GDM1 (cell line): Measurements from ENCODE around the gene TRPC6.
"Not testable (repeated sequence)": the region's sequence is repeated elsewhere in the genome, so short reads cannot be mapped to it uniquely, and the experiment has no call there.

Source experiments
- DNase-seq: peaks from one replicate; lab custom pipeline; 2025; lab: John Stamatoyannopoulos, UW

The TRPC6 gene

DNA sequence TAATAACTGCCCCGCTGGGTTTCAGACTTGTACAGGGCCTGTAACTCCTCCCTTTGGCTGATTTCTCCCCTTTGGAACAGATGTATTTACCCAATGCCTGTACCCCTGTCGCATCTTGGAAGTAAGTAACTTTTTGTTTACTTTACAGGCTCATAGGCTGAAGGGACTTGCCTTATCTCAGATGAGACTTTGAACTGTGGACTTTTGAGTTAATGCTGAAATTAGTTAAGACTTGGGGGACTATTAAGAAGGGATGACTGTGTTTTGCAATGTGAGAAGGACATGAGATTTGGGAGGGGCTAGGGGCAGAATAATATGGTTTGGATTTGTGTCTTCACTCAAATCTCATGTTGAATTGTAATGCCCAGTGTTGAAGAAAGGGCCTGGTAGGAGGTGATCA lies 62.0 kb downstream of the TRPC6 start:
- DNase-seq = no peak

DNA sequence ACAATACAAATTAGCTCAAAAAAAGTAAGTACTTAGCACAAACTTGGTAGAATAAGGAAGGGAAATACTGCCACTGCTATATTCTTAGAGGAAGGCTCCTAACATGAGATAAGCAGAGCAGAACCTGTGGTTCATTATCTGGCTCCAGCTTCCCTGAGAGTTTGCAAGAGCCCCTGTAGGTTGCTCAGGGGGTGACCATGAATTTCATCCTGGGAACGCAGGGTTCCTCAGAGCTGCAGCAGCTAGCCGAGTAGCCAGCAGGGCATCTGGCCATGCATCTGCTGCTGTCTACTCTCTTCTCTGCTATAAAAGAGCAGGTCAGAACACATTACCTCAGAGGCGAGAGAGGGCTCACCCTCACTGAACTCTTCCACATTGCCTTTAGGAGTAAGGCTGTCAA lies 67.3 kb downstream of the TRPC6 start:
- no peak for DNase-seq

DNA sequence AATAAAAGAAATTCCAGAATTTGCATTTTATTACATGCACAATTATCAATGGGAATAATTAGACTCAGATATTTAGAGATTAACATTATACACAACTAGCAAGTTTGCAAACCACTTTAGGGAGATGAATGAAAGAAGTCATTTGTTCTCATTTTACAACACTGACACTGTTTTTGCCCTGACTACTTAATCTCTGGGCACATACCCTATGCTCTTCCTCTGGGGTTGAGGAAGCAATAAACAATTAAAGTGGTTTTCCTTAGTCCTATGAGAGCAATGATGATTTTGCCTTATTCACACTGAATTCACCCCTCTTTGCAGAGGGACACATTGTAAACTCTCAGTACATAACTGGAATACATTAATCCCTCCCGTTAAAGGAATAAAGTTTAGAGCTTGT lies 72.7 kb downstream of the TRPC6 start:
- no peak for DNase-seq

DNA sequence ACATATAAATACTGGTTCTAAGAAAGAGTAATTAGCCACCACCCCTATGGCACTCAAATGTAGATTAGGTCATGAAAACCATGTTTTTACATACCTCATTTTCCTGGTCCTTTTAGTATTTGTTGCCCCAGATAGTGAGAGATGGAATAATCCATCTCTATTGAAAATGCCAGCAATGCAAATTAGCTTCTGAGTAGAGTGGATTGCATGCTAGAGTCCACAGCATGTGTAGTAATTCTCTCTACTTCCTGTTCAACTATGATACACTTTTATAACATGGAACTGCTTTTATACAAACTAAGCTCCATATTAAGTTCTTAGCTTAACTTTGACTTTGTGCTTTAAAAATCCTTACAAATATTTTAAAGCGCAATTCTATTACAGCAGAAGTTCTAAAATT lies 73.2 kb downstream of the TRPC6 start:
- DNase-seq = no peak

- no peak for DNase-seq
These were observed 73.9 kb downstream of the TRPC6 start for GRCh38 chr11:101509922-101510321.

DNA sequence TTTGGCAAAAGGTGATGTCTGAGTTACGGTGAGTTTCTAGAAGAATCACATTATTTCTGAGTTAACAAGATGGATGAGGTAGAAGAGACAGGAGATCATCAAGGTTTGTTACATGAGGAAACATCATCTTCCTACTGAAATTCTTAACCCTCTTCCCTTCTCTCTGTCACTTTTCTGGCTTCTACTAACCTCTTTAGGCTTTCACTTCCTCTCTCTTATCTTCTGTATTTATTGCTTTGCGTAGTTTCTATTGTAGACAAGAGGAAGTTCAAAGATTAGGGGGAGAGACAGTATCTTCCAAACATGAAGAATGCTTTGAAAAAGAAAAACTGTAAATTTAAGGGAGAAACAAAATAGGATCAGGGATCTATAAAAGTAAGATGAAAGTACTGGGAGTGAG lies 75.4 kb downstream of the TRPC6 start:
- DNase-seq = no peak

GRCh38 chr11:101498891-101499290 lies 84.9 kb downstream of the TRPC6 start:
- no peak for DNase-seq

GRCh38 chr11:101497291-101497690 lies 86.5 kb downstream of the TRPC6 start:
- DNase-seq = no peak

DNA sequence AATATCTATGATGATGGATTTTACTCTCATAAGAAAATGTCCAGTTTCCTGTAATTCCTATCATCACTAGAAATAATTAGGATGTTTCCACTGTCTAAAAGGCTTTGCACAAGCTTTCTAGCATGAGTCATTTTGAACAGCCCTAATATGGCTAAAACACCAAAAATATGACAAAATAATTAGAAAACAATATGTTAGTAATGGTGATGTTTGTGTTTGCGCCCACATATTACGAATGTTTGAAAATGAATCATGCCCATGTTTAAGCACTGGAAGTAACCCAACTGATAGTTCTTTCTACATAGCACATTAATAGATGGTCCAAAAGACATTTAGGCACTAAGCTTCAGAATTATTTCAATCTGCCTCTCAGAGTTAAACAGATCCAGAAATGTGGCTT lies 96.0 kb downstream of the TRPC6 start:
- DNase-seq = no peak

- DNase-seq = no peak
These were observed 101.2 kb downstream of the TRPC6 start for GRCh38 chr11:101482556-101483124.

DNA sequence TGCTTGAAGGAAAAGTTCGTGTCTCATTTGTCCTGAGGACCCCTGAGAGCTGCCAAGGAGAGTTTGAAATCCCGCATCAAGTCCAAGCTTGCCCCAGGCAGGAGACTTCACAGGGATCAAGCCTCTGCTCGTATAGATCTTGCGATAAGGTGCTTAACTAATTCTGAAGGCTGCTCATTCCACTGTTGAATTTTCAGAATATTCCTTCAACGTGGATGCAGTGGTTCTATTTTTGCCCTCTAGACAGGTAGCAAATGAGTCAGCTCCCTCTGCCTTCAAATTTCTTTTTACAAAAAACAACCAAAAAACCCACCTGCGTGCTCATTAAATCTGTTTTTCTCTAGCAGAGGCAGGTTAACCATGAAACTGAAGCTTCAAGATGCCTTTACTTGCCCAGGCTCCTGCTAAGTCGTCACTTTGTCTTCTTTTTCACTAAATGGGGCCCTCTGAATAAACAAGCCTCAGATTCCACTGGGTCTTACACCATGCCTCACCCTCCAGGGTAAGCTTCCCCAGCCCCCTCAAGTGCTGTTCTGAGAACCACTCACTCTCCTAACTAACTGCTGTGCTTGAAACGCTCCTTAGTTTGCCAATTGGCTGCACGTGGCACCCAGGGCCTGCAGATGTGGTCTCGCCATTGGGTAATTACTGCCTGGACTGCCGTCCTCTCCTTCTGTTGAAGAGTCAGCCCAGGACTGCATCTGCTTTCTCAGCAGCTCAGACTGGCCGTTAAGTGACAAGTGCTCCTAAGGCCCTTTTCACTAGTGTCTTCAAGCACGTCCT lies 105.0 kb downstream of the TRPC6 start:
- DNase-seq = no peak

GRCh38 chr11:101477926-101478325 lies 105.9 kb downstream of the TRPC6 start:
- DNase-seq = no peak

DNA sequence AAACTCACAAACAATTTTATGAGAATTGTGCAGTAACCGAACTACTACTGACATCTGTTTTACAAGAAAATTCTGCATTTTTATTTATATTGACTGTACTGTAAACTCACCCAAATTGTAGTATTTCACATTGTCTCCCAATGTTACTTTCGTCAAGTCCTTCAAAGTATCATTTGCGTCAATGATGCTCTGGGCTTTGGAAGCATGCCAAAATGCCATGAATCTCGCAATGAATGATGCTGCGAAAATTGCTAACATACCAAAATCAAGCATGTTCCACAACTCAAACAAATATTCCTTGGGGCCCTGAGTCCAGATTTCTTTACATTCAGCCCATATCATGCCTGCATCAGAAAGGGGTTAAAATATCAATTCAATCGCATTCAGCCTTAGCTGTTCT lies 107.6 kb downstream of the TRPC6 start:
- no peak for DNase-seq

DNA sequence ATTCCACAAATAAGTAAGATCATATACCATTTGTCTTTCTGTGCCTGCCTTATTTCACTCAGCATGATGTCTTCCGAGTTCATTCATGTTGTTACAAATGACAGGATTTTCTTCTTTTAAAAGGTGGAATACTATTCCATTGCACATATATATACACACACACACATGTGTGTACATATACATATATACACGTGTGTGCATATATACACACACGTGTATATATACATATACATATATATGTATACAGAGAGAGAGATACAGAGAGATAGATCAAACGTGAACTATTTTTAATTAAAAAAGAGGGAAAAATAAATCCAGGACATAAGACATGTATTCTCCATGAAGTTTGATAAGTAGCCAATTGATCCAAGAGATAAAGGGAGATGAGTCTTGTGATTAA lies 108.1 kb downstream of the TRPC6 start:
- no peak for DNase-seq

DNA sequence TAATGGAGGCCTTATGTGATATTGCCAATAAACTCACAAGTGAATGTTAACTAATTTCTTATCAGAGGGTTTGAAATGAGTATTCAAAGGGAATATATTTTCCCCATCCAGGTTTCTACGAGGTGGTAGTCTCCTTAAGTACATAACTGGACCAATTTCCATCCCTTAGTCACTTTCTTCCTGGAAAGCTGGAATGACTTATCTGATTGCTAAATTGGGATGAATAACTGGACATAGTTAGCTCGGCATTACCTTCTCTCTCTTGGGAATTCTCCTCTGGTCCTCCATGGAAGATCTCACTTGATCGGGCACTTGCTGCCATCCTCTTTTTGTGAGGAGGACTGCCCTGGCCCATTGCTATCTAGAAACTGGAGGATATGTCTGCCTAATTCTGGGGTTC lies 109.1 kb downstream of the TRPC6 start:
- DNase-seq = no peak

GRCh38 chr11:101470881-101471520 lies 112.8 kb downstream of the TRPC6 start:
- DNase-seq = no peak

GRCh38 chr11:101470419-101470818 lies 113.4 kb downstream of the TRPC6 start:
- DNase-seq = no peak

DNA sequence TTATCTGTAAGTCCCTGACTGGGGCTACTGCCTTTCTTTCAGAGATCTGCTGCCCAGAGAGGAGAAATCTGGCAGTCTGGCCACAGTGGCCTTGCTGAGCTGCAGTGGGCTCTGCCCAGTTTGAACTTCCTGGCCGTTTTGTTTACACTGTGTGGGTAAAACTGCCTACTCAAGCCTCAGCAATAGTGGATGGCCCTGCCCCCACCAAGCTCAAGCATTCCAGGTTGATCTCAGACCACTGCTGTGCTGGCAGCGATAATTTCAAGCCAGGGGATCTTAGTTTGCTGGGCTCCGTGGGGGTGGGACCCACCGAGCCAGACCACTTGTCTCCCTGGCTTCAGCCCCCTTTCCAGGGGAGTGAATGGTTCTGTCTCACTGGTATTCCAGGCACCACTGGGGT lies 117.5 kb downstream of the TRPC6 start:
- DNase-seq = no peak

DNA sequence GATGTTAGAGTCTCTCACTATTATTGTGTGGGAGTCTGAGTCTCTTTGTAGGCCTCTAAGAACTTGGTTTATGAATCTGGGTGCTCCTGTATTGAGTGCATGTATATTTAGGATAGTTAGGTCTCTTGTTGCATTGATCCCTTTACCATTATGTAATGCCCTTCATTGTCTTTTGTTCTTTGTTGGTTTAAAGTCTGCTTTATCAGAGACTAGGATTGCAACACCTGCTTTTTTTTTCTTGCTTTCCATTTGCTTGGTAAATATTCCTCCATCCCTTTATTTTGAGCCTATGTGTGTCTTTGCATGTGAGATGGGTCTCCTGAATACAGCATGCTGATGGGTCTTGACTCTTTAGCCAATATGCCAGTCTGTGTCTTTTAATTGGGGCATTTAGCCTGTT lies 119.4 kb downstream of the TRPC6 start:
- DNase-seq = not testable (repeated sequence)

- no peak for DNase-seq
These were observed 124.8 kb downstream of the TRPC6 start for GRCh38 chr11:101459020-101459419.

GRCh38 chr11:101458161-101458560 lies 125.6 kb downstream of the TRPC6 start:
- no peak for DNase-seq

DNA sequence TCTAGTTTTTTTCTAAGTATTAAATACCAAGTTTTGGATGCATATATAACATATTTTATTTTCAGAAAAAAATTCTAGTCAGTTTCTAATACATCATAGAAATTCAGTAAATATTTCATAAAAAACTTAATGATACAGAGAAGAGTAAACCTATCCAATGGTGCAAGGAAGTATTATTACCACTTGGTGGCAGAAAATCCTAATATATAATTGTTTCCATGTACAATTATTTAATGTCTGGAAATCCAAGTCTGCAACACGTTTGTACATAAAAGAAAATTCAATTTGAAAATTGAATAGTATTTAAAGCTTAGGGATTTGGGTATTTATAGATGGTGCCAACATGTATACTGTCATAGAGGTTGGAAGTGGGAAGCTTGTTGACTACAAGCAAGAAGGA lies 127.0 kb downstream of the TRPC6 start:
- DNase-seq = no peak

DNA sequence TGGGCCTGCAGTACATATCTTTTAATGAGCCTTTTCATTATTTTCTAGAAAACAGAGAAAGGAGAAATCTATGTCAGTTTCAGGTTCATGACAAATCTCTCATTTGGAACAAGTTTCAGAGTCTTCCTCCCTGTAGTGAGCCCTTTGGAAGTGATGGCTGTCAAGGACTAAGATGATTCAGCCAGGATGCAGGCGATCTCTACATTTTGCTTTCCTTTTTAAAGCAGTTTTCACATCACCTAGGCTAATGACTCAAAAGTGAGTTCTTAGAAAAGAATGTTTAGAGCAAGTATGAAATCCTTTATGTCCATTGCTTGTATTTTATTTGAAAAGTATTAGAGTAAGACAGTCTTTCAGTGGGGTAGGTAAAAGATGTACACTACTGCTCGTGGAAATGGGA lies 130.1 kb downstream of the TRPC6 start:
- no peak for DNase-seq
